DMS53 treated with DMSO at 0.1 percent for 48 hours (cell line): Measurements from ENCODE around the gene BAK1.

Experiments
- DNase-seq: peaks from one replicate; lab custom pipeline; 2025; ENCODE audit not compliant: unreplicated experiment; lab: John Stamatoyannopoulos, UW

BAK1 gene

GRCh38 chr6:33579828-33580714 is at the start of gene BAK1:
Gene BAK1, minus strand, starts transcription at chr6:33580276. Its CDS starts 2,672 bp downstream, at chr6:33577604.
- peak; percentile 87 for DNase-seq

GRCh38 chr6:33628401-33628964 is 48.4 kb upstream of the BAK1 start:
- peak; percentile 92 for DNase-seq

- no peak for DNase-seq
These were observed 47.8 kb upstream of the BAK1 start for GRCh38 chr6:33627876-33628275.

- no peak for DNase-seq
These were observed 44.8 kb upstream of the BAK1 start for GRCh38 chr6:33624856-33625255.

- no peak for DNase-seq
These were observed 43.9 kb upstream of the BAK1 start for GRCh38 chr6:33623895-33624381.

GRCh38 chr6:33622456-33623431 is 42.7 kb upstream of the BAK1 start:
- no peak for DNase-seq

- peak; percentile 29 for DNase-seq
These were observed 41.8 kb upstream of the BAK1 start for GRCh38 chr6:33621711-33622388.

GRCh38 chr6:33620856-33621710 is 41.0 kb upstream of the BAK1 start, which contains the start of gene ITPR3:
Gene ITPR3, plus strand, starts transcription at chr6:33621322. Its CDS starts 281 bp downstream, at chr6:33621603.
- DNase-seq = peak; percentile 37

GRCh38 chr6:33620158-33620855 is 40.2 kb upstream of the BAK1 start:
- DNase-seq = peak; percentile 58

- no peak for DNase-seq
These were observed 39.2 kb upstream of the BAK1 start for GRCh38 chr6:33619166-33619840.

GRCh38 chr6:33616913-33617312 is 36.8 kb upstream of the BAK1 start:
- no peak for DNase-seq

- DNase-seq = no peak
These were observed 36.0 kb upstream of the BAK1 start for GRCh38 chr6:33616113-33616512.

- no peak for DNase-seq
These were observed 33.7 kb upstream of the BAK1 start for GRCh38 chr6:33613795-33614168.

- DNase-seq = no peak
These were observed 33.2 kb upstream of the BAK1 start for GRCh38 chr6:33613146-33613794.

GRCh38 chr6:33610779-33611732 is 31.0 kb upstream of the BAK1 start:
- DNase-seq = no peak

GRCh38 chr6:33610067-33610466 is 30.0 kb upstream of the BAK1 start:
- DNase-seq = no peak

GRCh38 chr6:33609528-33609927 is 29.5 kb upstream of the BAK1 start:
- DNase-seq = no peak
